GM12878 (cell line): Measurements from ENCODE around the gene VSIG10L. TPM values are rescaled to one million over a fixed set of nuclear protein-coding genes. Genes with fewer than 3 reads are reported as not detected.

Source experiments
- ATAC-seq: fragments of 200-7000 bp; cut with Tn5 transposase; 3 replicates; pipeline ENCODE4 v1.9.1; 2020; ENCODE audit warnings: mild to moderate bottlenecking, moderate library complexity
- BruUV-seq: library from RNA; stranded (reverse); fragments of 400-500 nt; replicated peaks from 2 replicates; lab custom pipeline; 2021; lab: Mats Ljungman, UMichigan
- CTCF ChIA-PET: fragments of 300-600 bp; sonication (Branson Sonifier 250); formaldehyde crosslinking; extraction: SDS; loops from one replicate; lab custom pipeline; 2021; ENCODE audit warnings: inconsistent platforms; lab: Yijun Ruan, JAX
- POLR2A ChIA-PET: fragments of 350-600 bp; formaldehyde crosslinking; extraction: SDS; loops from one replicate; lab custom pipeline; 2021; ENCODE audit warnings: inconsistent platforms; lab: Charles Lee
- RAD21 ChIA-PET: fragments of 300-600 bp; sonication (Branson Sonifier 250); formaldehyde crosslinking; loops from one replicate; lab custom pipeline; 2023; ENCODE audit warnings: antibody characterized with exemption; ENCODE audit not compliant: unreplicated experiment; lab: Charles Lee
- SMC1A ChIA-PET: fragments of 300-600 bp; sonication (Branson Sonifier 250); formaldehyde crosslinking; loops from one replicate; lab custom pipeline; 2023; ENCODE audit not compliant: unreplicated experiment, uncharacterized antibody; lab: Charles Lee
- DNase-seq: peaks from one replicate; pipeline ENCODE4 v3.0.0-alpha.2; 2011; ENCODE audit warnings: low read depth, low spot score
- FAIRE-seq: peaks from 3 replicates; lab custom pipeline; 2011; peaks lifted over from hg19 to GRCh38; lab: Jason Lieb, UNC
- H2AFZ ChIP-seq: 2 replicates; pipeline ENCODE4 v1.6.0; 2011; ENCODE audit warnings: low read depth, low read length, control low read depth; ENCODE audit not compliant: control insufficient read depth
- H3K27ac ChIP-seq: 2 replicates; pipeline ENCODE4 v1.5.1; 2011; ENCODE audit warnings: control low read depth; ENCODE audit not compliant: control insufficient read depth, insufficient read depth
- H3K27me3 ChIP-seq, 2 experiments: replicated peaks in 1 of 2; 2 replicates each; pipeline versions ENCODE4 v1.6.0 to v1.6.1; 2011; ENCODE audit warnings: low read length in 1 of 2; ENCODE audit not compliant: control insufficient read depth in 2 of 2, insufficient read depth in 2 of 2
- H3K36me3 ChIP-seq, 2 experiments: 2 replicates each; pipeline ENCODE4 v1.5.1; 2011; ENCODE audit warnings: low read length in 1 of 2; ENCODE audit not compliant: control insufficient read depth in 2 of 2, insufficient read depth in 2 of 2
- H3K4me1 ChIP-seq: 2 replicates; pipeline ENCODE4 v1.6.1; 2011; ENCODE audit warnings: mild to moderate bottlenecking, low read length, moderate library complexity, mixed read lengths; ENCODE audit not compliant: control insufficient read depth, insufficient read depth
- H3K4me2 ChIP-seq: 2 replicates; pipeline ENCODE4 v1.6.0; 2011; ENCODE audit warnings: control low read depth; ENCODE audit not compliant: control insufficient read depth, insufficient read depth
- H3K4me3 ChIP-seq: fragments of 200-600 bp; sonication (generic); 2 replicates; pipeline ENCODE4 v1.5.1; 2016
- H3K79me2 ChIP-seq: 2 replicates; pipeline ENCODE4 v1.6.0; 2011; ENCODE audit warnings: low read length; ENCODE audit not compliant: control insufficient read depth, insufficient read depth
- H3K9ac ChIP-seq: 2 replicates; pipeline ENCODE4 v1.8.0; 2011; ENCODE audit warnings: low read length, control low read depth, mixed read lengths; ENCODE audit not compliant: control insufficient read depth, insufficient read depth
- H3K9me3 ChIP-seq: replicated peaks from 3 replicates; pipeline ENCODE4 v1.5.1; 2011; ENCODE audit warnings: mild to moderate bottlenecking, low read length; ENCODE audit not compliant: control insufficient read depth, insufficient read depth
- H4K20me1 ChIP-seq: 2 replicates; pipeline ENCODE4 v1.6.0; 2011; ENCODE audit not compliant: control insufficient read depth, insufficient read depth
- CHD2 ChIP-seq: IDR thresholded peaks from 2 replicates; pipeline ENCODE4 v1.6.1; 2011; ENCODE audit warnings: low read depth, low read length, improper control_type of control experiment, borderline replicate concordance
- ESRRA ChIP-seq: IDR thresholded peaks from 2 replicates; pipeline ENCODE4 v1.6.1; 2012; ENCODE audit warnings: mild to moderate bottlenecking, low read length, improper control_type of control experiment
- TARDBP ChIP-seq: IDR thresholded peaks from 2 replicates; pipeline ENCODE4 v1.6.1; 2016; ENCODE audit warnings: borderline replicate concordance
- TCF12 ChIP-seq: IDR thresholded peaks from 2 replicates; pipeline ENCODE4 v1.6.1; 2011; ENCODE audit warnings: low read depth, mild to moderate bottlenecking, low read length
- WRNIP1 ChIP-seq: IDR thresholded peaks from 2 replicates; pipeline ENCODE4 v1.6.1; 2011; ENCODE audit warnings: low read depth, low read length, improper control_type of control experiment, borderline replicate concordance
- WGBS: methylation state at CpG from one replicate; pipeline ENCODE4 v1.1.6; 2016; ENCODE audit warnings: low lambda C conversion rate; ENCODE audit not compliant: insufficient replicate concordance, insufficient coverage; ENCODE audit errors: missing lambda C conversion rate; 5-methylcytosine and 5-hydroxymethylcytosine counted together
- in situ Hi-C: fragments of 300-500 bp; cut with MboI; formaldehyde crosslinking; loops from 9 replicates; pipeline ENCODE4 v1.14.3; 2018; ENCODE audit warnings: mixed read lengths
- intact Hi-C: fragments of 100-400 bp; cut with micrococcal nuclease; formaldehyde crosslinking; loops from one replicate; pipeline ENCODE4 v1.14.2; 2022; ENCODE audit not compliant: unreplicated experiment
- polyA plus RNA-seq, 11 experiments: library from polyadenylated mRNA; depleted of rRNA in 4 of 11; unstranded in 6 of 11; stranded (reverse) in 5 of 11; fragments of >200 nt; fragmentation: Nextera tagmentation in 4 of 11; fragmentation: Illumina TruSeq in 1 of 11; extraction: Ambion mirVana in 4 of 11; extraction: Trizol in 1 of 11; gene quantifications; 1 replicate in 1 of 11; 2 replicates in 10 of 11; pipeline versions ENCODE4 v1.2.1 to v1.2.3, GENCODE V29; 2011 to 2016; ENCODE audit warnings: inconsistent platforms in 2 of 11, missing spikeins in 2 of 11, low read depth in 1 of 11
- total RNA-seq, 4 experiments: library from RNA; depleted of rRNA in 3 of 4; stranded (reverse); fragments of >200 nt in 3 of 4; fragmentation: Illumina TruSeq in 1 of 4; extraction: Trizol in 1 of 4; gene quantifications; 2 replicates each; pipeline versions ENCODE4 v1.2.1 to v1.2.3, GENCODE V29; 2013 to 2021
- TF ChIP-seq, protein P1 (sequence below): IDR thresholded peaks from 2 replicates; pipeline ENCODE4 v1.6.1; 2011; ENCODE audit warnings: borderline replicate concordance, low read depth, mild to moderate bottlenecking, moderate library complexity, low read length; ENCODE audit not compliant: insufficient read depth, poor library complexity, severe bottlenecking

Gene VSIG10L
- total and polyA plus RNA-seq, 10 of the 15 experiments (the other 5 are each of a cell fraction or from before 2014, with no cell fraction given) = 0.09 to 0.93 (median 0.49) TPM

DNA sequence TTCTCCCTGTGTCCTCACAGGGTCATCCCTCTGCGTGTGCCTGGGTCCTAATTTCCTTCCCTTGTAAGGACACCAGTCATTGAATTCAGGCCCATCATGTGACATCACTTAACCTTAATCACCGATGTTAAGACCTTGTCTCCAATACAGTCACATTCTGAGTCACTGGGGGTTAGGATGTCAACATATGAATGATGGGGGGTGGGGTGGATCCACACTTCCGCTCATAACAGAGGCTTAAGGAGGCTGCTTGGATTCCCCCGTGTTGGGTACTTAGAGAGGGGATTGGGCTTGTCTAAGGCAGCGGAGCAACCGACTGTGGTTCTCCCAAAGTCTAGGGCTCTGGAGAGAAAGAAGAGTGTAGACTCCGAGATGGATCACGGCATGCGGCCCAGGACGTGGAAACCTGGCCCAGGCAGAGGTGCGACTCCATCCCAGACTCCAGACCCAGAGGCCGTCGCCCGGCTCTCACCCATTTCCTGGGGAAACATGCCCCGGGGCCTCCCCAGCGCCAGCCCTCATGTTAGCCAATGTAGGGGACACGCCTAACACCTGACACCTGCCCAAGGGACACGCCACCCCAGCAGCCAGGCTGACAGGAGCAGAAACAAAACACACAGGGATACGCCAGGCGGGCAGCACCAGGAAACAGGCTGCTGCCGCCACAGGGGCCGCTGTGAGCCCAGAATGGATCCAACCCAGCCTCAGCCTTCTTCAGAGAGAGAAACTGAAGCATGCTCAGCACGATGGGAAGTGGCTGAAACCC is 47.5 kb downstream of the VSIG10L start:
- DNase-seq = no peak
- no peak overlapping the region for H3K4me3 ChIP-seq
- CTCF ChIA-PET = interaction anchor here (0.5 kb wide), 1 partner anchor 358 kb away, joined by 3 read pairs; no protein-coding TSS in a partner anchor
- ATAC-seq = no peak
- H4K20me1 ChIP-seq = no peaks in the 10 kb centered on the region
- RAD21 ChIA-PET = no interaction called here
- intact Hi-C loops (no loop called here), in situ Hi-C loops (no loop called here)
- POLR2A ChIA-PET = no interaction called here
- H3K36me3 ChIP-seq = no peaks in the 10 kb centered on the region
- H3K9ac ChIP-seq = no peak overlapping the region
- FAIRE-seq = no peak
- H2AFZ ChIP-seq = no peak overlapping the region
- H3K27ac ChIP-seq = no peak overlapping the region
- no peak overlapping the region for H3K4me2 ChIP-seq
- TF ChIP-seq TARDBP = no peak
- TF ChIP-seq CHD2 = no peak
- 41% methylated on average over 23 of the region's 23 CpGs for WGBS
- SMC1A ChIA-PET = no interaction called here
- no peaks in the 10 kb centered on the region for H3K4me1 ChIP-seq
- no peaks in the 10 kb centered on the region for H3K79me2 ChIP-seq
- H3K27me3 ChIP-seq = peaks cover 0 to 2% of the 10 kb centered on the region in 2 experiments; a peak in 1 of 4 replicates
- no TSS peak for BruUV-seq
- no peaks in the 10 kb centered on the region for H3K9me3 ChIP-seq

DNA sequence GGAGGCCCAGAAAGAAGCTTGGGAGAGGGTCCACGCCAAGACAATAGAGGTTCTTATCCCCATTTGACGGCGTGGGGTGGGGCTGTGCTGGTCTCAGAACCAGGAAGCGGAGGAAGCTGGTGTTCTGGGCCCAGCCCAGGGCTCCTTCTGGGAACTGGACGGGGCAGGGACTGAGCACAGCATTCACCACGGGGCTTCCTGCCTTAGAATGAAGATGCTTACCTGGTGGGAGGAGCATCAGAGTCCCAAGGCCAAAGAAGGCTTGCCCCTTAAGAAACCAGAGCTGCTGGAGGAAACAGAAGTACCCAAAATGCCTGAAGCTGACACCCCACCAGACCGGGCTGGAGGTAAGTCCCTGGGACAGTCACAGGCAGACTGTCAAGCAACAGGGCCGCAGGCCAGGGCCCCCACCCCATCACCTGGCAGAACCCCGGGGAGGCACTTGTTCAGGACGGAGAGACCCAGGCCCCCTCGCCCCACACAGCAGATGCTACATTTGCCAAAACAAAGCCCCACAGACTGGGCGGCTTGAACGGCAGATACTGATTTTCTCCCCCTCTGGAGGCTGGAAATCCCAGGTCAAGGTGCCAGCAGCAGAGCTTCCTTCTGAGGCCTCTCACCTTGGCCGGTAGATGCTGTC is 48.2 kb downstream of the VSIG10L start:
- Histone ChIP-seq H3K36me3 (no peaks in the 10 kb centered on the region), H3K4me1 (no peaks in the 10 kb centered on the region), H3K27ac (no peak overlapping the region), H2AFZ (no peak overlapping the region), H4K20me1 (no peaks in the 10 kb centered on the region), H3K9me3 (no peaks in the 10 kb centered on the region), H3K79me2 (no peaks in the 10 kb centered on the region), H3K4me3 (no peak overlapping the region), H3K27me3 (peaks cover 0 to 2% of the 10 kb centered on the region in 2 experiments; a peak in 2 of 4 replicates), H3K9ac (no peak overlapping the region), H3K4me2 (no peak overlapping the region)
- ChIA-PET SMC1A (no interaction called here), RAD21 (no interaction called here), CTCF (interaction anchor here (0.5 kb wide), 1 partner anchor 359 kb away, joined by 3 read pairs; no protein-coding TSS in a partner anchor), POLR2A (no interaction called here)
- FAIRE-seq = no peak
- ATAC-seq = no peak
- intact Hi-C loops (no loop called here), in situ Hi-C loops (no loop called here)
- 37% methylated on average over 13 of the region's 14 CpGs for WGBS
- no TSS peak for BruUV-seq
- TF ChIP-seq, protein P1, sequence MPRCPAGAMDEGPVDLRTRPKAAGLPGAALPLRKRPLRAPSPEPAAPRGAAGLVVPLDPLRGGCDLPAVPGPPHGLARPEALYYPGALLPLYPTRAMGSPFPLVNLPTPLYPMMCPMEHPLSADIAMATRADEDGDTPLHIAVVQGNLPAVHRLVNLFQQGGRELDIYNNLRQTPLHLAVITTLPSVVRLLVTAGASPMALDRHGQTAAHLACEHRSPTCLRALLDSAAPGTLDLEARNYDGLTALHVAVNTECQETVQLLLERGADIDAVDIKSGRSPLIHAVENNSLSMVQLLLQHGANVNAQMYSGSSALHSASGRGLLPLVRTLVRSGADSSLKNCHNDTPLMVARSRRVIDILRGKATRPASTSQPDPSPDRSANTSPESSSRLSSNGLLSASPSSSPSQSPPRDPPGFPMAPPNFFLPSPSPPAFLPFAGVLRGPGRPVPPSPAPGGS = no peak
- TF ChIP-seq ESRRA (no peak), TCF12 (no peak), WRNIP1 (no peak)
- DNase-seq = no peak
